ENCODE results near the gene RASA3. TPM values are rescaled to one million over a fixed set of nuclear protein-coding genes. Genes with fewer than 3 reads are reported as not detected.

The RASA3 gene
- total and polyA plus RNA-seq, 2 of the 8 experiments (the other 6 are each of a cell fraction or from before 2014, with no cell fraction given), result 7.5 to 21.9 TPM

DNA sequence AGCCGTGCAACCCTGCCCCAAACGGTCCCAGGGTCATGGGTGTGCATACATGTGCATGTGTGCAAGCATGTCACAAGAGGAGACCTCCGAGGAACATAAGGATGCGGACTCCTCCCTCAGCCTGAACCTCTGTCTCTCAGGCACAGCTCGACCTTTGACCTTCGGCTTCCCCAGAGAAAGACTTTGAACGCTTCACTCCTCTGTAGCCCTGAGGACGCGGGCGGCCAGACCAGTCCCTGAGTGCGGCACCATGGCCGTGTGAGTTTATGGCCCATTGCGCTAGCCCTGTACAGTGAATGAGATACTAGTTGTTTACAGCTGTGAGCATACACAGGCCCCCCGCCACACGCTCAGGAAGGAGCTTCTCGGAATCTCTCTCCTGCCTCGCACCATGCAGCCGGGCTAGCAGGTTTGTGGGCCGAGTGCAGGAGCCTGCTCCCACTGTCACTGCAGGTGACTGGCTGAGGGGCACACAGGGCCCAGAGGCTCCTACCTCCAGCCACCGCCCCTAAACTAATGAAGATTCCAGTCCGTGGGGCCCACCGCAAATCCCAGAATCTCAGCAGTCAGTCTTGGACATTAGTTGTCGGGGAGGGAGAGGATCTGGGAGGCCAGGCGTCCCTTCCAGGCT is 10.8 kb downstream of the RASA3 start:
- Histone ChIP-seq H3K14ac (ENCODE audit: insufficient read length) (no peak overlapping the region), H4K5ac (ENCODE audit: insufficient read length, low read depth, low read length) (no peak overlapping the region), H3K56ac (replicated peaks; ENCODE audit: insufficient read length, low read depth, low read length) (no peak overlapping the region), H3K4me2 (ENCODE audit: insufficient read depth in 1 of 2, low read depth in 2 of 2, low read length in 2 of 2) (no peak overlapping the region), H2BK15ac (ENCODE audit: low read length) (peak overlapping the region; percentile 31; the same call in 1 of the 2 replicates), H4K8ac (ENCODE audit: extremely low read depth, insufficient read depth, low read length) (peak overlapping the region; percentile 86), H2AFZ (ENCODE audit: low read length) (no peak overlapping the region), H3K4me3 (ENCODE audit: extremely low read depth in 1 of 4, insufficient read depth in 2 of 4, low read depth in 3 of 4, low read length in 4 of 4) (no peak overlapping the region), H3K18ac (ENCODE audit: extremely low read depth, low read length) (no peak overlapping the region), H4K20me1 (replicated peaks in 1 of 2; ENCODE audit: control insufficient read depth in 1 of 2, insufficient read depth in 2 of 2, low read length in 2 of 2) (peaks cover 0 to 8% of the 10 kb centered on the region in 2 experiments), H4K91ac (replicated peaks; ENCODE audit: insufficient read length, low read length) (peak overlapping the region; percentile 83), H3K79me1 (ENCODE audit: low read depth, low read length) (peaks cover 10% of the 10 kb centered on the region), H3K4me1 (replicated peaks in 1 of 4; ENCODE audit: control insufficient read depth in 3 of 4, insufficient read depth in 4 of 4, low read length in 3 of 4) (peaks cover 7 to 16% (median 11%) of the 10 kb centered on the region in 4 experiments), H2BK120ac (replicated peaks; ENCODE audit: low read depth, low read length) (no peak overlapping the region), H3K27ac (ENCODE audit: low read depth, low read length) (no peak overlapping the region), H3K36me3 (ENCODE audit: control insufficient read depth in 2 of 4, insufficient read depth in 4 of 4, low read length in 3 of 4) (no peaks in the 10 kb centered on the region), H3K9ac (replicated peaks in 1 of 4; ENCODE audit: extremely low read depth in 1 of 4, low read depth in 3 of 4, low read length in 3 of 4) (no peak overlapping the region), H2BK12ac (ENCODE audit: low read depth, low read length) (0 out of 2 replicates have a peak overlapping the region, but pooled peaks have one; percentile 19), H2AK5ac (ENCODE audit: low read depth, low read length) (peak overlapping the region; percentile 95; the same call in 1 of the 2 replicates), H2BK5ac (ENCODE audit: low read depth, low read length) (peak overlapping the region; percentile 1; the same call in 1 of the 2 replicates), H2BK20ac (ENCODE audit: low read length) (no peak overlapping the region), H3K23ac (ENCODE audit: insufficient read length) (no peak overlapping the region), H3K23me2 (ENCODE audit: low read depth, low read length) (0 out of 2 replicates have a peak, but pooled peaks cover 2% of the 10 kb centered on the region), H3K9me3 (ENCODE audit: insufficient read depth in 2 of 2, low read depth in 1 of 2, low read length in 1 of 2) (no peaks in the 10 kb centered on the region; a peak in 1 of 4 replicates), H3K27me3 (replicated peaks in 1 of 4; ENCODE audit: control insufficient read depth in 3 of 4, extremely low read depth in 1 of 4, insufficient read depth in 3 of 4, low read length in 3 of 4) (no peaks in the 10 kb centered on the region), H3K4ac (replicated peaks; ENCODE audit: insufficient read length, low read depth, low read length) (no peak overlapping the region), H3K79me2 (ENCODE audit: control insufficient read depth in 1 of 2, insufficient read depth in 2 of 2, low read length in 2 of 2) (peaks cover 0 to 31% of the 10 kb centered on the region in 2 experiments; a peak in 3 of 4 replicates)
- DNase-seq (ENCODE audit: low read depth in 1 of 2, low spot score in 2 of 2) (no peak), FAIRE-seq (no peak)
- ChIA-PET POLR2A (ENCODE audit: partially characterized antibody) (interaction anchor here (1.5 to 1.9 kb wide), 2 partner anchors 9 kb away, joined by 5 read pairs; no protein-coding TSS in a partner anchor), CTCF (ENCODE audit: partially characterized antibody) (interaction anchor here (0.6 to 1.8 kb wide), 3 partner anchors 9 to 25 kb away, joined by 3 to 5 read pairs (median 4); no protein-coding TSS in a partner anchor)
- 89% methylated on average over 24 of the region's 24 CpGs; no CpG with 5 or more reads in 1 of the 2 experiments for WGBS, 2 experiments (ENCODE audit: extremely low coverage in 1 of 2, insufficient coverage in 1 of 2, insufficient read length in 1 of 2, insufficient replicate concordance in 2 of 2, low coverage in 1 of 2, low lambda C conversion rate in 2 of 2, missing lambda C conversion rate in 1 of 2)
- TF ChIP-seq NRF1 (IDR thresholded peaks at IDR 0.05; ENCODE audit: low read depth, low read length), result no peak
- no peak for TF ChIP-seq CHD1 (IDR thresholded peaks at IDR 0.05; ENCODE audit: low read depth, low read length)
- no peak for TF ChIP-seq RNF2 (IDR thresholded peaks at IDR 0.05; ENCODE audit: borderline replicate concordance, low read depth, low read length, missing control alignments, poor library complexity, severe bottlenecking)
- TF ChIP-seq JUN (IDR thresholded peaks at IDR 0.05; ENCODE audit: low read depth, low read length), result no peak
- TF ChIP-seq FOSL1 (IDR thresholded peaks at IDR 0.05; ENCODE audit: insufficient read depth, low read depth, low read length), result no peak
- no peak for TF ChIP-seq ASH2L (IDR thresholded peaks at IDR 0.05; ENCODE audit: low read length)
- no peak for TF ChIP-seq CHD2 (IDR thresholded peaks at IDR 0.05; ENCODE audit: low read length)
- no peak for TF ChIP-seq E2F6 (IDR thresholded peaks at IDR 0.05)
- no peak for TF ChIP-seq BCL11A (IDR thresholded peaks at IDR 0.05; ENCODE audit: low read depth in 2 of 2, low read length in 2 of 2)
- no peak for TF ChIP-seq RAD21 (IDR thresholded peaks at IDR 0.05 in 1 of 2, conservative IDR thresholded peaks at IDR 0.05 in 1 of 2; ENCODE audit: low read depth in 2 of 2, low read length in 2 of 2)
